ENCODE measurements around the gene KSR2. TPM values are rescaled to one million over a fixed set of nuclear protein-coding genes. Genes with fewer than 3 reads are reported as not detected.

The KSR2 gene
- total and polyA plus RNA-seq, 2 of the 13 experiments (the other 11 are each of a cell fraction or from before 2014, with no cell fraction given): 0.02 TPM; not detected in 1

DNA sequence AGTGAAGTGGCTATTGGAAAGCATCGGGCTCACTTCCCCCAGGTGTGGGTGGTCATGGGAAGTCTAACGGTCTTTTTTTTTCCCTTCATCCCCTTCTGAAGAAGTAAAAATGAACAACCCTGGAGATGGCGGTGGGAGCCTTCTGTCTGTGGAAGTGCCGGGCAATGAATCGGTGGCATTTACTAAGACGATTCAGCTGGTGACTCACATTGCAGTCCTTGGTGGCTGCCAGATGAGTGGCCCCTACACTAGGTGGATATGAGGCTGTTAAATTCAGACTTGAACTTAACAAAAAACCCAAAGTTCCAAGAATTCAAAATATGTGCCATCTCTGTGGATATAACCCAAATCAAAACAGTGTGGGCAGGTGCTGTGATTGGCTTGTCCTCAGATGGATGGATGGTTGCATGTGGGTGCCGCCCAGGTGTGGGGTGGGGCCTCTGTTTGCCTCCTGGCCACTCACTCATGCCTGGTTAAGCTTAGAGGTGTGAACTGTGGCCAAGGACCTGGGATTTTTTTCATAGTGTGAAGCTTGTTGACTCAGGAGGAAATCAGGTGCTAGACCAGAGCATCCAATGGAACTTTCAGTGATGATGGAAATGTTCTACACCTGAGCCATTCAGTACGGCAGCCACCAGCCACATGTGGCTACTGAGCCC, 430.6 kb downstream of the KSR2 start:
- H3K9ac ChIP-seq (ENCODE audit: insufficient read depth, low read depth, low read length): no peak overlapping the region
- H3K79me2 ChIP-seq (ENCODE audit: insufficient read depth, low read length): no peaks in the 10 kb centered on the region
- TF ChIP-seq, protein P1, sequence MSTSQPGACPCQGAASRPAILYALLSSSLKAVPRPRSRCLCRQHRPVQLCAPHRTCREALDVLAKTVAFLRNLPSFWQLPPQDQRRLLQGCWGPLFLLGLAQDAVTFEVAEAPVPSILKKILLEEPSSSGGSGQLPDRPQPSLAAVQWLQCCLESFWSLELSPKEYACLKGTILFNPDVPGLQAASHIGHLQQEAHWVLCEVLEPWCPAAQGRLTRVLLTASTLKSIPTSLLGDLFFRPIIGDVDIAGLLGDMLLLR (CRISPR knock-in tag; IDR thresholded peaks at IDR 0.05): no peak
- TF ChIP-seq ZNF772 (CRISPR knock-in tag; IDR thresholded peaks at IDR 0.05) (no peak), SKIL (CRISPR knock-in tag; IDR thresholded peaks at IDR 0.05; ENCODE audit: borderline replicate concordance) (no peak), ZFY (CRISPR knock-in tag; IDR thresholded peaks at IDR 0.05) (no peak), HMG20B (CRISPR knock-in tag; conservative IDR thresholded peaks at IDR 0.05) (no peak)
- FAIRE-seq (no peak), ATAC-seq (no peak), DNase-seq (ENCODE audit: low spot score) (no peak)
- no peaks in the 10 kb centered on the region for H3K4me1 ChIP-seq (ENCODE audit: insufficient read depth, low read length)
- POLR2A ChIA-PET: no interaction called here
- no peak overlapping the region for H3K4me2 ChIP-seq (ENCODE audit: low read depth, low read length)
- H2AFZ ChIP-seq (ENCODE audit: low read length): no peak overlapping the region
- in situ Hi-C loops (cut with HindIII; ENCODE audit: extremely low pct_ligation_motif_present, low pct_unique_long_range_greater_than_20kb) (no loop called here), intact Hi-C loops (cut with micrococcal nuclease; ENCODE audit: unreplicated experiment) (no loop called here)
- no peaks in the 10 kb centered on the region for H3K36me3 ChIP-seq (replicated peaks in 1 of 2; ENCODE audit: control insufficient read depth in 1 of 2, insufficient read depth in 2 of 2, low read length in 2 of 2)
- CTCF ChIA-PET (ENCODE audit: low intra/inter-chr PET ratio, low total read pairs): no interaction called here
- no peak overlapping the region for H3K27ac ChIP-seq (ENCODE audit: extremely low read length, insufficient read depth, low read length)
- no peak overlapping the region for H3K4me3 ChIP-seq (replicated peaks in 1 of 3; ENCODE audit: insufficient read depth in 1 of 3, low read depth in 2 of 3, low read length in 3 of 3)
- WGBS (ENCODE audit: low lambda C conversion rate): 51% methylated on average over 7 of the region's 8 CpGs
- no TSS peak for BruUV-seq (replicated peaks)
- H3K9me3 ChIP-seq (ENCODE audit: low read length): no peaks in the 10 kb centered on the region
- H3K27me3 ChIP-seq (ENCODE audit: control insufficient read depth in 1 of 2, insufficient read depth in 2 of 2, low read length in 2 of 2): peaks cover 0 to 3% of the 10 kb centered on the region in 2 experiments; a peak in 3 of 5 replicates
- no peaks in the 10 kb centered on the region for H4K20me1 ChIP-seq (ENCODE audit: insufficient read depth, low read length)

GRCh38 chr12:117533687-117534086, 435.1 kb downstream of the KSR2 start:
- no peaks in the 10 kb centered on the region for H3K9me3 ChIP-seq (ENCODE audit: low read length)
- ATAC-seq (no peak), DNase-seq (ENCODE audit: low spot score) (no peak), FAIRE-seq (no peak)
- no peak overlapping the region for H2AFZ ChIP-seq (ENCODE audit: low read length)
- no peaks in the 10 kb centered on the region for H4K20me1 ChIP-seq (ENCODE audit: insufficient read depth, low read length)
- H3K27me3 ChIP-seq (ENCODE audit: control insufficient read depth in 1 of 2, insufficient read depth in 2 of 2, low read length in 2 of 2): peaks cover 0 to 3% of the 10 kb centered on the region in 2 experiments; a peak in 1 of 5 replicates
- H3K4me1 ChIP-seq (ENCODE audit: insufficient read depth, low read length): no peaks in the 10 kb centered on the region
- no peaks in the 10 kb centered on the region for H3K79me2 ChIP-seq (ENCODE audit: insufficient read depth, low read length)
- WGBS (ENCODE audit: low lambda C conversion rate): 19% methylated on average over 6 of the region's 6 CpGs
- H3K4me2 ChIP-seq (ENCODE audit: low read depth, low read length): no peak overlapping the region
- no peak overlapping the region for H3K4me3 ChIP-seq (replicated peaks in 1 of 3; ENCODE audit: insufficient read depth in 1 of 3, low read depth in 2 of 3, low read length in 3 of 3)
- no peak overlapping the region for H3K9ac ChIP-seq (ENCODE audit: insufficient read depth, low read depth, low read length)
- H3K27ac ChIP-seq (ENCODE audit: extremely low read length, insufficient read depth, low read length): no peak overlapping the region
- no TSS peak for BruUV-seq (replicated peaks)
- TF ChIP-seq PHF20 (CRISPR knock-in tag; IDR thresholded peaks at IDR 0.05) (no peak), ZNF605 (CRISPR knock-in tag; IDR thresholded peaks at IDR 0.05) (no peak), RAD21 (CRISPR knock-in tag; IDR thresholded peaks at IDR 0.05) (no peak)
- TF ChIP-seq, protein P2, sequence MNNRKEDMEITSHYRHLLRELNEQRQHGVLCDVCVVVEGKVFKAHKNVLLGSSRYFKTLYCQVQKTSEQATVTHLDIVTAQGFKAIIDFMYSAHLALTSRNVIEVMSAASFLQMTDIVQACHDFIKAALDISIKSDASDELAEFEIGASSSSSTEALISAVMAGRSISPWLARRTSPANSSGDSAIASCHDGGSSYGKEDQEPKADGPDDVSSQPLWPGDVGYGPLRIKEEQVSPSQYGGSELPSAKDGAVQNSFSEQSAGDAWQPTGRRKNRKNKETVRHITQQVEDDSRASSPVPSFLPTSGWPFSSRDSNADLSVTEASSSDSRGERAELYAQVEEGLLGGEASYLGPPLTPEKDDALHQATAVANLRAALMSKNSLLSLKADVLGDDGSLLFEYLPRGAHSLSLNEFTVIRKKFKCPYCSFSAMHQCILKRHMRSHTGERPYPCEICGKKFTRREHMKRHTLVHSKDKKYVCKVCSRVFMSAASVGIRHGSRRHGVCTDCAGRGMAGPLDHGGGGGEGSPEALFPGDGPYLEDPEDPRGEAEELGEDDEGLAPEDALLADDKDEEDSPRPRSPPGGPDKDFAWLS (CRISPR knock-in tag; IDR thresholded peaks at IDR 0.05; ENCODE audit: borderline replicate concordance): no peak
- in situ Hi-C loops (cut with HindIII; ENCODE audit: extremely low pct_ligation_motif_present, low pct_unique_long_range_greater_than_20kb): no loop called here
- ChIA-PET CTCF (ENCODE audit: low intra/inter-chr PET ratio, low total read pairs) (no interaction called here), POLR2A (no interaction called here)
- H3K36me3 ChIP-seq (replicated peaks in 1 of 2; ENCODE audit: control insufficient read depth in 1 of 2, insufficient read depth in 2 of 2, low read length in 2 of 2): no peaks in the 10 kb centered on the region
- intact Hi-C loops (cut with micrococcal nuclease; ENCODE audit: unreplicated experiment): no loop called here

Data from HepG2 (cell line).